IPS-NIHi7 (cell line): ENCODE measurements around the gene PRM1.
A peak's percentile ranks its signal among the peaks of the same experiment; 100 is the strongest.

ENCODE experiments used
- DNase-seq: peaks from one replicate; pipeline ENCODE4 v3.0.0; 2012; ENCODE audit warnings: mixed read lengths; ENCODE audit errors: extremely low spot score

The PRM1 gene

GRCh38 chr16:11273721-11274324, 7.3 kb downstream of the PRM1 start:
- no peak for DNase-seq

GRCh38 chr16:11272921-11273720, 8.0 kb downstream of the PRM1 start, which contains the start of gene PRM3:
Gene PRM3 (minus strand): TSS chr16:11273629. CDS start chr16:11273595, 34 bp downstream.
- no peak for DNase-seq

GRCh38 chr16:11272484-11272883, 8.6 kb downstream of the PRM1 start:
- DNase-seq, result no peak

- no peak for DNase-seq
These were observed 9.5 kb downstream of the PRM1 start for GRCh38 chr16:11271610-11272009.

GRCh38 chr16:11270602-11271162, 10.4 kb downstream of the PRM1 start:
- no peak for DNase-seq

- DNase-seq, result no peak
These were observed 12.2 kb downstream of the PRM1 start, which contains the start of gene TNP2 for GRCh38 chr16:11268921-11269375. Gene TNP2 (minus strand): TSS chr16:11269325. CDS start chr16:11269262, 63 bp downstream.

GRCh38 chr16:11265124-11265523, 16.0 kb downstream of the PRM1 start:
- no peak for DNase-seq

GRCh38 chr16:11264155-11264832, 16.8 kb downstream of the PRM1 start:
- no peak for DNase-seq

- DNase-seq, result no peak
These were observed 17.4 kb downstream of the PRM1 start for GRCh38 chr16:11263737-11264136.

- no peak for DNase-seq
These were observed 18.2 kb downstream of the PRM1 start for GRCh38 chr16:11262915-11263314.

GRCh38 chr16:11260596-11260966, 20.5 kb downstream of the PRM1 start:
- no peak for DNase-seq

- DNase-seq, result no peak
These were observed 21.2 kb downstream of the PRM1 start for GRCh38 chr16:11259655-11260595.

GRCh38 chr16:11258553-11259492, 22.3 kb downstream of the PRM1 start:
- DNase-seq, result no peak

- DNase-seq, result peak; percentile 88
These were observed 23.8 kb downstream of the PRM1 start for GRCh38 chr16:11257131-11257938.

GRCh38 chr16:11256661-11257130, 24.4 kb downstream of the PRM1 start:
- peak; percentile 57 for DNase-seq

- peak; percentile 88 for DNase-seq
These were observed 25.1 kb downstream of the PRM1 start, which contains the start of gene SOCS1 for GRCh38 chr16:11255737-11256660. Gene SOCS1 (minus strand): TSS chr16:11256204. CDS start chr16:11255478, 726 bp downstream.

GRCh38 chr16:11254913-11255736, 26.0 kb downstream of the PRM1 start:
- DNase-seq, result no peak
